CD1c-positive myeloid dendritic cell (primary cell): ENCODE results near the gene OR52J3.

Experiments
- DNase-seq: peaks from one replicate; pipeline ENCODE4 v3.0.0-alpha.2; 2016; ENCODE audit errors: extremely low spot score

OR52J3 gene

GRCh38 chr11:5096011-5096410 lies 49.7 kb downstream of the OR52J3 start:
- no peak for DNase-seq
